Trophoblast cell (in vitro differentiated cells and primary cell): ENCODE results near the gene ELOVL2.

Experiments used
- DNase-seq, 2 donors: peaks; one replicate each; pipeline ENCODE4 v3.0.0-alpha.2; 2016
- H2AFZ ChIP-seq: 2 replicates; pipeline ENCODE4 v1.6.1; 2013; ENCODE audit warnings: low read length, moderate library complexity, mild to moderate bottlenecking; ENCODE audit not compliant: insufficient read depth, poor library complexity
- H2AK5ac ChIP-seq: 2 replicates; pipeline ENCODE4 v1.6.1; 2013; ENCODE audit warnings: mild to moderate bottlenecking, low read length
- H2BK120ac ChIP-seq: 2 replicates; pipeline ENCODE4 v1.6.1; 2013; ENCODE audit warnings: low read length, mild to moderate bottlenecking, moderate library complexity; ENCODE audit not compliant: insufficient read depth, poor library complexity
- H2BK12ac ChIP-seq: 2 replicates; pipeline ENCODE4 v1.6.1; 2013; ENCODE audit warnings: mild to moderate bottlenecking, low read length, moderate library complexity
- H2BK5ac ChIP-seq: 2 replicates; pipeline ENCODE4 v1.6.1; 2013; ENCODE audit warnings: low read length, low read depth, moderate library complexity, mild to moderate bottlenecking; ENCODE audit not compliant: poor library complexity
- H3K14ac ChIP-seq: 2 replicates; pipeline ENCODE4 v1.6.1; 2013; ENCODE audit warnings: mild to moderate bottlenecking, low read length
- H3K18ac ChIP-seq: 2 replicates; pipeline ENCODE4 v1.6.1; 2013; ENCODE audit warnings: mild to moderate bottlenecking, low read length
- H3K23ac ChIP-seq: 2 replicates; pipeline ENCODE4 v1.6.1; 2013; ENCODE audit warnings: low read length
- H3K27ac ChIP-seq: 2 replicates; pipeline ENCODE4 v1.5.1; 2013; ENCODE audit warnings: low read depth, mild to moderate bottlenecking, inconsistent platforms, low read length, moderate library complexity
- H3K27me3 ChIP-seq: 2 replicates; pipeline ENCODE4 v1.6.1; 2013; ENCODE audit warnings: inconsistent platforms, mild to moderate bottlenecking, low read length, moderate library complexity; ENCODE audit not compliant: insufficient read depth
- H3K36me3 ChIP-seq, 2 experiments: 1 replicate in 1 of 2; 2 replicates in 1 of 2; pipeline ENCODE4 v1.6.1; 2013; ENCODE audit warnings: low read length in 2 of 2, mild to moderate bottlenecking in 2 of 2, moderate library complexity in 1 of 2; ENCODE audit not compliant: insufficient read depth in 2 of 2, control insufficient read depth in 1 of 2
- H3K4ac ChIP-seq: 2 replicates; pipeline ENCODE4 v1.6.1; 2013; ENCODE audit warnings: low read depth, mild to moderate bottlenecking, low read length, moderate library complexity
- H3K4me1 ChIP-seq, 2 experiments: 1 replicate in 1 of 2; 2 replicates in 1 of 2; pipeline ENCODE4 v1.6.1; 2013; ENCODE audit warnings: low read length in 2 of 2, mild to moderate bottlenecking in 2 of 2, moderate library complexity in 1 of 2; ENCODE audit not compliant: insufficient read depth in 2 of 2, control insufficient read depth in 1 of 2
- H3K4me2 ChIP-seq: 2 replicates; pipeline ENCODE4 v1.6.1; 2013; ENCODE audit warnings: inconsistent platforms, mild to moderate bottlenecking, low read length, moderate library complexity
- H3K4me3 ChIP-seq: 2 replicates; pipeline ENCODE4 v1.5.1; 2013; ENCODE audit warnings: mild to moderate bottlenecking, low read depth, low read length, inconsistent platforms
- H3K79me1 ChIP-seq: one replicate; pipeline ENCODE4 v1.6.1; 2013; ENCODE audit warnings: low read length
- H3K79me2 ChIP-seq: 2 replicates; pipeline ENCODE4 v1.6.1; 2013; ENCODE audit warnings: low read length, mild to moderate bottlenecking; ENCODE audit not compliant: control insufficient read depth, insufficient read depth, poor library complexity
- H3K9ac ChIP-seq: 2 replicates; pipeline ENCODE4 v1.6.1; 2013; ENCODE audit warnings: mild to moderate bottlenecking, low read length
- H3K9me3 ChIP-seq: 2 replicates; pipeline ENCODE4 v1.6.1; 2013; ENCODE audit warnings: low read depth, mild to moderate bottlenecking, control low read depth, inconsistent platforms, low read length; ENCODE audit not compliant: insufficient read depth
- H4K12ac ChIP-seq: 2 replicates; pipeline ENCODE4 v1.6.1; 2013; ENCODE audit warnings: low read depth, mild to moderate bottlenecking, low read length, moderate library complexity
- H4K8ac ChIP-seq: 2 replicates; pipeline ENCODE4 v1.6.1; 2013; ENCODE audit warnings: low read depth, mild to moderate bottlenecking, low read length, moderate library complexity
- H4K91ac ChIP-seq: one replicate; pipeline ENCODE4 v1.6.1; 2013; ENCODE audit warnings: low read depth, mild to moderate bottlenecking, low read length, moderate library complexity
- WGBS: extraction: QIAGEN DNeasy Blood & Tissue Kit; methylation state at CpG from one replicate; pipeline ENCODE4 v1.1.7; 2013; ENCODE audit warnings: missing lambda C conversion rate; ENCODE audit not compliant: insufficient read length, insufficient coverage; ENCODE audit errors: extremely low coverage; 5-methylcytosine and 5-hydroxymethylcytosine counted together

Gene ELOVL2

DNA sequence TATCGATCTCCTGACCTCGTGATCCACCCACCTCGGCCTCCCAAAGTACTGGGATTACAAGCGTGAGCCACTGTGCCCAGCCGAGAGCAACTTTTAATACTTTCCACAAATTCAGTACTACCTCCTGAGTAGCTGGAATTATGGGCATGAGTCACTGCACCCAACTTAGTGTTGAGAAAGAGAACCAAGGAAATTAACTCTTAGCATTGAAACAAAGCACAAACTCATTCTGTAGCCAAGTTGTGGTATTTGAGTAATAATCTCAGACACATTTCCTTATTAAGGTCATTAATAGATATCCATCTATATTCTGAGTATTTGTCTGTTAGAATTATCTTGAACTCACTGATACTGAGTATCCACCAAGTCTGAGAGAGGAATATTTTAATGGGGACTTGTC is 14.3 kb upstream of the ELOVL2 start:
- H3K18ac ChIP-seq, result no peak overlapping the region
- H4K8ac ChIP-seq, result no peak overlapping the region
- peaks cover 1% of the 10 kb centered on the region for H3K79me1 ChIP-seq
- no peak overlapping the region for H3K9ac ChIP-seq
- no peaks in the 10 kb centered on the region for H3K27me3 ChIP-seq
- H3K79me2 ChIP-seq, result no peaks in the 10 kb centered on the region
- H3K4me2 ChIP-seq, result no peak overlapping the region
- no peak overlapping the region for H4K91ac ChIP-seq
- H2AK5ac ChIP-seq, result no peak overlapping the region
- H2AFZ ChIP-seq, result no peak overlapping the region
- H2BK12ac ChIP-seq, result no peak overlapping the region
- no peak overlapping the region for H3K14ac ChIP-seq
- no peak overlapping the region for H2BK120ac ChIP-seq
- H3K4ac ChIP-seq, result no peak overlapping the region
- no peak overlapping the region for H3K4me3 ChIP-seq
- H4K12ac ChIP-seq, result no peak overlapping the region
- H2BK5ac ChIP-seq, result no peak overlapping the region
- no peak overlapping the region for H3K27ac ChIP-seq
- DNase-seq, result no peak
- H3K4me1 ChIP-seq, result no peaks in the 10 kb centered on the region
- H3K36me3 ChIP-seq, result no peaks in the 10 kb centered on the region
- no CpG with 5 or more reads among the region's 5 CpGs for WGBS
- H3K23ac ChIP-seq, result no peak overlapping the region
- H3K9me3 ChIP-seq, result no peaks in the 10 kb centered on the region

DNA sequence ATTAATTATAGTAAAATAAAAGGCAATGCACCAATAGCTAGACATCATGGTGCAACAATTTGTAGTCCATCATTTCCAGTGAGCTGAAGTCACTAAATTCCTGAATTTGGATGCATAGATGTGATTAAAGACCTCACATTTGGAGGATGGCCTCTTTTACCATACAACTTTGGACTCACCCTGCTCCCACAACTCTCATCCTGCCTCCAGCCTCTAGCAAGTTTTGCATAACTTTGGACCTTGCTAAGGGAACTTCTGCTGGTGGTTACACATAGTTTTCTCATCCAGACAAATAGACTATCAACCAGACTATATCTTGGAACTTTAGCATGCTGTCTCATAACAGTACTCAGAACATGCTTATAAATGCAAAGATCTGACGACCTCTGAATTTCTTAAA is 12.8 kb upstream of the ELOVL2 start:
- Histone ChIP-seq H4K8ac (no peak overlapping the region), H4K91ac (no peak overlapping the region), H3K79me1 (peaks cover 1% of the 10 kb centered on the region), H3K4me3 (no peak overlapping the region), H3K23ac (no peak overlapping the region), H3K36me3 (no peaks in the 10 kb centered on the region), H3K27ac (no peak overlapping the region), H3K9me3 (no peaks in the 10 kb centered on the region), H3K14ac (no peak overlapping the region), H2BK12ac (no peak overlapping the region), H3K79me2 (no peaks in the 10 kb centered on the region), H3K27me3 (no peaks in the 10 kb centered on the region), H3K4ac (no peak overlapping the region), H2BK120ac (no peak overlapping the region), H4K12ac (no peak overlapping the region), H2AK5ac (no peak overlapping the region), H2AFZ (no peak overlapping the region), H2BK5ac (no peak overlapping the region), H3K4me1 (no peaks in the 10 kb centered on the region), H3K4me2 (no peak overlapping the region), H3K9ac (no peak overlapping the region), H3K18ac (no peak overlapping the region)
- peak; percentile 43 to 72 for DNase-seq
- WGBS, result no CpG with 5 or more reads among the region's 1 CpG

- H3K4me2 ChIP-seq, result no peak overlapping the region
- no peak overlapping the region for H4K91ac ChIP-seq
- H3K79me2 ChIP-seq, result no peaks in the 10 kb centered on the region
- H3K79me1 ChIP-seq, result peaks cover 1% of the 10 kb centered on the region
- H3K4me3 ChIP-seq, result no peak overlapping the region
- H3K4ac ChIP-seq, result no peak overlapping the region
- no peak overlapping the region for H3K27ac ChIP-seq
- no peak overlapping the region for H3K18ac ChIP-seq
- no peak overlapping the region for H3K23ac ChIP-seq
- H2AK5ac ChIP-seq, result no peak overlapping the region
- H3K27me3 ChIP-seq, result no peaks in the 10 kb centered on the region
- no peaks in the 10 kb centered on the region for H3K36me3 ChIP-seq
- no peak overlapping the region for H4K12ac ChIP-seq
- H3K4me1 ChIP-seq, result no peaks in the 10 kb centered on the region
- WGBS, result no CpG with 5 or more reads among the region's 4 CpGs
- no peak overlapping the region for H2BK12ac ChIP-seq
- no peak overlapping the region for H2AFZ ChIP-seq
- H3K9me3 ChIP-seq, result no peaks in the 10 kb centered on the region
- H4K8ac ChIP-seq, result no peak overlapping the region
- DNase-seq, result peak in 1 of 2 donors; percentile 37
- H3K14ac ChIP-seq, result no peak overlapping the region
- no peak overlapping the region for H3K9ac ChIP-seq
- no peak overlapping the region for H2BK120ac ChIP-seq
- no peak overlapping the region for H2BK5ac ChIP-seq
Observed at GRCh38 chr6:11055127-11055627, 11.1 kb upstream of the ELOVL2 start.

GRCh38 chr6:11054722-11055121 is 10.6 kb upstream of the ELOVL2 start:
- Histone ChIP-seq H3K4ac (no peak overlapping the region), H2AK5ac (no peak overlapping the region), H3K79me1 (peaks cover 1% of the 10 kb centered on the region), H3K79me2 (no peaks in the 10 kb centered on the region), H2BK12ac (no peak overlapping the region), H4K91ac (no peak overlapping the region), H3K4me3 (no peak overlapping the region), H3K4me2 (no peak overlapping the region), H3K23ac (no peak overlapping the region), H3K27me3 (no peaks in the 10 kb centered on the region), H3K14ac (no peak overlapping the region), H2BK120ac (no peak overlapping the region), H2BK5ac (no peak overlapping the region), H3K9ac (no peak overlapping the region), H4K12ac (no peak overlapping the region), H3K27ac (no peak overlapping the region), H3K4me1 (no peaks in the 10 kb centered on the region), H2AFZ (no peak overlapping the region), H3K9me3 (no peaks in the 10 kb centered on the region), H3K36me3 (no peaks in the 10 kb centered on the region), H3K18ac (no peak overlapping the region), H4K8ac (no peak overlapping the region)
- WGBS, result no CpG with 5 or more reads among the region's 1 CpG
- no peak for DNase-seq
